HG03342 (cell line): ENCODE data around the gene CCDC88C.
A peak's percentile ranks its signal among the peaks of the same experiment; 100 is the strongest.
"Not testable (repeated sequence)": the region's sequence is repeated elsewhere in the genome, so short reads cannot be mapped to it uniquely, and the experiment has no call there.

Experiments
- ATAC-seq: cut with Tn5 transposase; IDR thresholded peaks from one replicate; pipeline ENCODE4 v1.9.1; 2021; ENCODE audit warnings: mild to moderate bottlenecking, moderate library complexity; ENCODE audit not compliant: unreplicated experiment

The CCDC88C gene

GRCh38 chr14:91232603-91233002, 185.0 kb downstream of the CCDC88C start:
- ATAC-seq = no peak

DNA sequence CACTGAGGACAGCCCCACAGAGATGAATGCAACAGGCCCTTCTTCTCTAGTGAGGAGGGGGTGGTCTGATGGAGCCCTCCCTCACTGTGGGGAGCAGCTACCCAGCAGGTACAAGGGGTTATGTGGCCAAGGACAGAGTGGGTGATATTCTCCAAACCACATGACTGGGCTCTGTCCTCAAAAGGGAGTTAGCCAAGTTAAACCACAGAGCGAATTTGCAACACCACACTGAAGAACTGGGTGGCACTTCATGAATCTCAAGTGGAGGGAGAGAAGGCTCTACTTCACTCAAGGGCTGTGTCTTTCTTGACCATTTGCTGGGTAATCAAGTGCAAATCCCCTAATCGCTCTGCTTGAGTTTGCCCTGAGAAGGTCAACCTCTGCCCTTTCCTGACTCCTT, 185.6 kb downstream of the CCDC88C start:
- no peak for ATAC-seq

DNA sequence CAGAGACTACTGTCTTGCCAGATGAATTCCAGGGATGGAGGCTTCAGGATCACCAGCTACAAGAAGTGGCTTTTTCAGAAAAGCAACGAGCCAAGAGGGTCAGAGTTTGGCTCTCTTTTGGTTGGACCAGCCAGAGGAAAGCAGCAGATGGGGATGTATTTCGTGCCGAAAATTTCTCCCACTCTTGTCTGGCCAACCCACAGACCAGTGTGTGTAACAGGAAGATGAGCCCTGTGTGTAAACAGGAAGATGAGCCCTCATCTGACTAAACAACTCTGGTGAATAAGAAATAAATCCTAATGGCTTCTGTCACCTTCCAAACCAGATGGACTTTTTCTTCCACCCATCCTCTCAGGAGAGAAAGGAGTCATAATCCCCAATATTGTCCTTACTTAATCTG, 186.2 kb downstream of the CCDC88C start:
- ATAC-seq = no peak

DNA sequence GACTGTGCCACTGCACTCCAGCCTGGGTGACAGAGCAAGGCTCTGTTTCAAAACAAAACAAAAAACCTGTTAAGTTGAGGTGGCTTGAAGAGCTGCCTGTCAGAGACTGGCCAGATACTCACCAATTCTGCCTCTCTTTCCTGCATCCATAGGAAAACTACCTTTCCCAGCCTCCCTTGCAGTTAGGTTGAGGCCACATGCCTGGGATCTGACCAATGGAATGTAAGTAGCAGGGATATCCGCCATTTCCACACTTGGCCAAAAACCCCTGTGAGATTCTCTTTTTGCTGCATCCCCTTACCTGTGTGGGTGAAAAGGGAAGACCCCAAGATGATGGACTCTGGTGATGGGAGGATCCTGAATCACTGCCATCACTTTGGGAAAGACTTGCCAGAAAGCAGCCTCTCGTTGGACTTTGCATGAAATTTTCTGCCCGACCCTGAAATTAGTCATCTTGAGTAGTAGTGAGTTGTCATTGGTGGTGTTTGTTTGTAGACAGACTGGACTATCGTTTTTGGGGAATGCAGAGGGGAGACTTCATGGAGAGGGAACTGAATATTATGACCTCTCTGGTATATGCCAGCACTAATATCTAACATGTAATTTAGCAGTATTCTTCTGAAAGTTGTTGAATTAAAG, 187.1 kb downstream of the CCDC88C start:
- ATAC-seq = no peak

DNA sequence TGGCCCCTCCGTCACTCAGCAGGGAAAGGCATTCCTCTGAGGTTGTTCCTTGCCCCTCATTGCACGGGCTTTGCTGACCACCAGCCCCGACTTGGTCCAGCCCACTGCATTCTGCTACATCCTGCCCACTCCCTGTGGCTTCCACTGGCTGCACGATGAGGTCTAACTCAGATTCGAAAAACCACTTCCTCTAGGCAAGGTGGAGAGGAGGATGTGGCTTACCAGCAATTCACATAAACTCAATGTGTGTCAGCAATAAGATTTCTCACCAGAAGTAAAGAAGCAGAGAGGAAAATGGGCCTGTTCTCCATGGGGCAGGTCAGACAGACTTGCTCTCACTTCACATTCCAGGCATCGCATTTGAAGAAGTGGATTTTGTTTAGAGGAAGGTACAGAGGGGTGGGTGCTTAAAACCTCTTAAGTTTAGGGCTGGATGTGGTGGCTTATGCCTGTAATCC, 187.8 kb downstream of the CCDC88C start:
- ATAC-seq = peak; percentile 65

DNA sequence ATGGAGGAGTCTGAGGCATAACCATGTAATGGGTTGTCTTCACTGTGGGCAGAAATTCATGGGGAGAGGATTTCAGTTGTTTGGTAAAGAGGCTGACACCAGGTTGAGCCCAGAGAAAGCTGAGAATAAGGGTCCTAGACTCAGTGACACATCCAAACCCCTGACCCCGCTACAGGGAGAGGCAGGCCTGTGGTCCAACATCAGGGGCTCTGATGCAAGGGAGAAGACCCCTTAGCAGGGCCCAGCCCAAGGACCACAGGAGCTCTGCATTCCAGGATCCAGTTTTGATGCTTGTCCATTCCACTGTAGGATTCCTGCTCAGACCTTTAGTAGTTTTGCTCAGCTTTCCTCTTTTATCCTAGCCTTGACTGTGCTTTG, 188.6 kb downstream of the CCDC88C start:
- ATAC-seq = no peak

DNA sequence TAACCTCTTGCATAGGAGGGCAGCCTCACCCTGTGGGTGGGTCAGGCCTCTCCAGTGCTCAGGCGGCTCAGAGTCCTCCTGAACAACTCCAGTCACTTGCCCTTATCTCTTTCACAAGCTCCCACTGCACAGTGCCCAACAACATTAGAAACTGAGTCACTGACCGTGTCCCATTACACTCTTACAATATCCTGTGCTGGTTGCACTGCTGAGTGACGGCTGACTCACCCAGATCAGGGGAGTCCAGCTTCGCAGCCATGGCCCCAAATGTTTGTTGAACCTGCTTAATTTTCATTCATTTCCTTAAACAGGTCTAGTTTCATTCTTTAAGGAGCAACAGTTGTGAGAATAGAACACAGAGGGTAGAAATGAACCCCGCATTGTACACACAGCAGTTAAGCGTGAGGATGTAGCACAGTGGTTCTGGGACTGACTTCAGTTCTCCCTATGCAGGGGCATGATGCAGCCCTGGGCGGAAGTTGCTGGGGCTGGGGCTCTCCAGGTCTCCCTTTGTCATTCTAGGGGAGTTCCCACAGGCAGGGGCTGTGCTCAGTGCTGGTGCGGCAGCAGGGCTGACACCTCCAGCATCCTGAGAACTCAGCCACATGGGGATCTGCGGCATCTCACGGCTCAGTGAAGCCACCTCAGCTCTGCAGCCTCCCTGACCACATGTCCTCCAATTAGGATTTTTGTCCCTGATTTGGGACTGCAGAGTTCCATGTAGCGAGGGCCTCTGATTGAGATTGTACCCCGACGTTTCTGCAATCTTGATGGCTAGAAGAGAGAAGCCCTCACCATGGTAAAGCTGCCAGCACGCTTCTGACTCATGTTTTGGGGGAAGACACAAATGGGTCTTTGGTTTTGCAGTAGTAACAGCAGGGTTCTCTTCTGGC, 189.3 kb downstream of the CCDC88C start:
- peak; percentile 84 for ATAC-seq

- no peak for ATAC-seq
Measured at GRCh38 chr14:91227183-91227628, 190.4 kb downstream of the CCDC88C start.

- not testable (repeated sequence) for ATAC-seq
Measured at GRCh38 chr14:91226360-91226759, 191.3 kb downstream of the CCDC88C start.

DNA sequence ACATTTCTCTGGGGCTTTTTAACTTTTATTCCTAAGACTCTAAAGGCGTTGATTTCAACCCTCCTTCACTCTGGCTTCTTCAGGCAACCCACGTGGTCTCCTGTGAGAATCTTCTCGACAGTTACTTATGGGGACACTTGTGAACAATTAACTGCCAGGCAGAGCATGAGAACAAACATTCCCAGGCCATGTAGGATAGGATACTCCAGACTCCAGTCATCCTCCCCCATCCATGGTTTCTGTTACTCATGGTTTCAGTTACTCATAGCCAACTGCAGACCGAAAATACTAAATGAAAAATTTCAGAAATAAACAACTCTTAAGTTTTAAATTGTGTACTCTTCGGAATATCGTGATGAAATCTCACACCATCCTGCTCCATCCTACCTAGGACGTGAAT, 192.6 kb downstream of the CCDC88C start:
- no peak for ATAC-seq

GRCh38 chr14:91223028-91223783, 194.4 kb downstream of the CCDC88C start:
- ATAC-seq = no peak
